GM18858 (cell line): Measurements from ENCODE around the gene EHBP1.
"Not testable (repeated sequence)": the region's sequence is repeated elsewhere in the genome, so short reads cannot be mapped to it uniquely, and the experiment has no call there.

Experiments used
- ATAC-seq: cut with Tn5 transposase; IDR thresholded peaks from one replicate; pipeline ENCODE4 v1.9.1; 2021; ENCODE audit not compliant: unreplicated experiment

Gene EHBP1

DNA sequence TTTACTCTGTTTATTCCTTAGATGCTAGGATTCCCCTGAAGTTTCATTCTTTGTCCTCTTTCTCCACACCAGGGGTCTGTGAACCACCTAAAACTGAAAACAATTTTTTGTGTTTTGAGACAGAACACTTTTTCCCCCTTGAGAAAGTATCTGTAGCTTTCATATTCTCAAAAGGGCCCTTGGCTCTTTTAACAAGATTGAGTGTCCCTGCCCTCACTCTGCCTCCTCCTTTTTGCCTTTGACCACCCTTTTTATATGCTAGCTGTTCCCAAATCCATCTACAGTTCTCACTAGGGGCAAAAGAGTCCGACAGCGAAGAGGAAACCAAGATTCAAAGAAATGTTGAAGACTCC lies 883 bp upstream of the EHBP1 start:
- no peak for ATAC-seq

DNA sequence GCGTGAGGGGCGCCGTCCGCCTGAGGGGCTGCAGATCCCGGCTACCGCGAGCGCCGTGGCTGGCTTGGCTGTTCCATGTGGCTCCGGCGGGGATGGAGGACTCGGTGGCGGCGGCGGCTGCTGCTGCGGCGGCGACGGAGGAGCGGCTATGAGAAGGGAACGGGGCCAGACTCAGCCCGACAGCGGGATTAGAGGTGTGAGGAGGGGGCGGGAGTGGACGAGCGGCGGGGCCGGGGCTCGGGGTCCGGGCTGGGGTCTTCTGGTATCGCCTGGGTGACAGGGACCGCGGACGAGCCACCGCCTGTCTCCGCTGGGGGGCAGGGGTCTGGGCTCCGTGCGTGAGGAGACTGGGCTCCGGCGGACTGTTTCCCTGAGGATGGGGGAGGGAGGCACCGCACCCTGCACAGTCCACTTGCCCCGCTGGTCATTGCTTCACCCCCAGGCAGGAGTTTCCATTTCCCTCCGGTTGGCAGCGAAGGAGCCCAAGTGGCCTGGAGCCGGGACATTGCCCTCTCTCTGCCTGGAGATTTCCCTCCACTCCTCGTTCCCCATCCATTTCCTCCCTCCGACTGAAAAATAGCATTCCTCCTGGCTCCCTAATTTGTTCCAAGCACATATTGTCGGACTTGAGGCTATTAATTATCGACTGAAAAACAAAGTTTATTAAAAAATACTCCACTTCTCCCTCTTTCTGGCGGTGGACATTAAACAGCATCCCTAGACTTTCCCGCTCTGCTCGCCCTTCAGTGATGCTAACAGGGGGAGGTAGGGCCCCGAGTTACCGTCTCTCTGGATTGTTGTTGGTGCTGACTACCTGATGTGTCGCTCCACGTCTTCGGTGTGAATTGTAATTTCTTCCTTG lies 577 bp downstream of the EHBP1 start:
- ATAC-seq: no peak

DNA sequence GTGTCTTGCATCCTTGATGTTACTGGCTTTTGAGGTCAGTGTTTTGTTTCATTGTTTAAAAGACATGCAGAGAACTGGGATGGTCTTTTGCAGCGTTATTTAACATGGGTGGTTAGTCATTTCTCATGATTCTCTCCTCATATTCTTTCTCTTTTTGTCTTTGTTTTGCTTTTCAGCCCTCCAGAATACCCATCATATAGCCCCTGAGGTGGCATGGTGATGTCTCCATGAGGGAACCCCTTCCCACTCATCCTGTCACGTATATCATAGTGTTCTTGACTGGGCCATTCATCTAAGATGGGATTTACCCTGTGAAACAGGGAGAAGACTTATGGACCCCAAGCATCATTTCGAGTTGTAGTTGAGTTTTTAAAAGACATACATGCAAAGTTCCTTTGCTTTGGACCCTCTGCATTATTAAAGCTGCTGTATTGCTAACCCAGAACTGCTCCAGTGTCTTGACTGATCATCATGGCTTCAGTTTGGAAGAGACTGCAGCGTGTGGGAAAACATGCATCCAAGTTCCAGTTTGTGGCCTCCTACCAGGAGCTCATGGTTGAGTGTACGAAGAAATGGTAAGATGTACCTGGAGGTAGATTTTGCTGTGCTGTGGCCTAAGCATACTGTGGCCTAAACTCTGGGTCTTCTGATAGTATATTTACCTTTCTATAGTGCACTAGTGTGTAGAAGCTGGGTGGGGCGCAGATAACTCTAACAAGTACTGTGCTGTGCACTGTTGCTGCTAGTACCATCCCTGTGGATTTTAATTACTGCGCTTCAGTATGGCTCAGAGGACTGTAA lies 1.4 kb downstream of the EHBP1 start:
- no peak for ATAC-seq

GRCh38 chr2:62708751-62709150 lies 3.2 kb downstream of the EHBP1 start:
- ATAC-seq: no peak

DNA sequence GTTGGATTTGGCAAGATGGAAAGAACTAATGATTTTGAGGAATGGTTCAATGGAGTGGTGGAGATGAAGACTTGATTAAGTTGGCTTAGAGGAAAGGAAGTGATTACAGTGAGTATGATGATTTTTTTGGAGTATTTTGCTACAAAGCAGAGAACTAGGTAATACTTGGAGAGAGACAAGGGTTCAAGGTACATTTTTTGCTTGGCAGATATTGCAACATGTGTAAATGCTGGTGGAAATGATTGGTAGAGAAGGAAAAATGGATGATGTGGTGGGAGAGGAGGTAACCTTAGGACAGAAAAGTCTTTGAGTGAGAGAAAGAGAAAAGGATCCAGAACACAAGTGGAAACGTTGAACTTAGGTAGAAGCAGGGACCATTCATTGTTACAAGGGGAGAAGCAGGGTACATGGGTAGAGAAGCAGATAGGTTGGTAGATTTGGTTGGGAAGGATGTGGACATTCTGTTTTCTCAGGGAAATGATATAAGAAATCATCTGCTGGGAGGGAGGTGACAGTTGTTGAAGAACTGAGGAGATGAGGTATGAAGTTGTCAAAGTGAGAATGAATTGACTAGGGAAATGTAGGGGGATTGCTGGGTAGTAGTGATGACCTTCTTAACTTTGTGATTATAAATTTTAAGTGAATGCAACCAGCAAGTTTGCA lies 6.5 kb downstream of the EHBP1 start:
- no peak for ATAC-seq

GRCh38 chr2:62713196-62713595 lies 7.7 kb downstream of the EHBP1 start:
- not testable (repeated sequence) for ATAC-seq

GRCh38 chr2:62713837-62714236 lies 8.3 kb downstream of the EHBP1 start:
- ATAC-seq: no peak

GRCh38 chr2:62716768-62717167 lies 11.3 kb downstream of the EHBP1 start:
- ATAC-seq: no peak

DNA sequence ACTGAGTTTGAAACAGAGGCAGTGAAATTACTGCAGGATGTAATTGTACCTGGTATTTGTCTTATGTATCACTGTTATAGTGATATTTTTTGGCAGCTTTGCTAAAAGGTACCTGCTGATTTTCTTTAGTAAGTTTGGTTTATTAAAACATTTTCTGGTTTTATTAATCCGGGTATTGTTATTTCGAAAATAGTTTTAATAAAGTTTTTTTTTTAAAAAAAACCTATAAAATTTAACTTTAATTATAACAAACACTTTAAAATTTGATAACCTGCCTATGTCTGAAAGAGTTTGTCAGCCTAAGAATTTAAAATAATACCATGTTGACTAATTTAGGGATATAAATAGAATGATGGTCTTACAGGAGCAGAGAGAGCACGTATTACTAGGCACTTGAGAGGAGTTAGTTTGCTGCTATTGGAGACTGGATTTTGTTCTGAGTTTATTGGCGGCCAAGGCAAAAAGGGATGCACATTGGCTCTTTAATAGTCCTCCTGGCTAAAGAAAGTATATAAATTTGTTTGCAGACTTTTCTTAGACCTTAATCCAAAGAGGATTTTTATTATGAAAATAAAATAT lies 12.1 kb downstream of the EHBP1 start:
- ATAC-seq: no peak

GRCh38 chr2:62718225-62718822 lies 12.8 kb downstream of the EHBP1 start:
- ATAC-seq: no peak

DNA sequence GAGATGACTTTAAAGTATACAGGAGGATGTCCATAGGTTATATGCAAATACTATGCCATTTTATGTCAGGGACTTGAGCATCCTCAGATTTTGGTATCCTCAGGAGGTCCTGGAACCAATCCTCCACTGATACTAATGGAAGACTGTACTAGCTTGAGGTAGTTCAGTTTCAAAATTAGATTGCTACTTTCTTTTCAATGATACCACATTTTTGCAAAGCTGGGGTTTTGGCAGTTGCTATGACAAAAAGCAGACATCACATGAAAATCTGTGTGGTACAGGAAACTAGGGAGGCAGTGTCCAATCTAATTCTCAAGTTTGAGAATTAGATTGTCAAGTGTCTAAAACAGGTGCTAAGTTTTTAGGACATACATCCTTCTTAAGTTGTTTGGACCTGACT lies 14.2 kb downstream of the EHBP1 start:
- ATAC-seq: no peak

- ATAC-seq: no peak
Observed at GRCh38 chr2:62722679-62723078, 17.2 kb downstream of the EHBP1 start.

DNA sequence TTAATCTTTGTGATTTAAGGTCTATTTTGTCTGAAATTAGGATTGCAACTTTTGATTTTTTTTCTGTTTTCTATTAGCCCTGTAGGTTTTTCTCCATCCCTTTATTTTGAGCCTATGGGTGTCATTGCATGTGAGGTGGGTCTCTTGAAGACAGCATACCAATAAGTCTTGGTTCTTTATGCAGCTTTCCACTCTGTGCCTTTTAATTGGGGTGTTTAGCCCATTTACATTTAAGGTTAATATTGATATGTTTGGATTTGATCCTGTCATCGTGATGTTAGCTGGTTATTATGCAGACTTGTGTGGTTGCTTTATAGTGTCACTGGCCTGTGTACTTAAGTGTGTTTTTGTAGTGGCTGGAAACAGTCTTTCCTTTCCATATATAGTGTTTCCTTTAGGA lies 17.7 kb downstream of the EHBP1 start:
- no peak for ATAC-seq

- no peak for ATAC-seq
Observed at GRCh38 chr2:62724106-62724505, 18.6 kb downstream of the EHBP1 start.

GRCh38 chr2:62724886-62725711 lies 19.6 kb downstream of the EHBP1 start:
- ATAC-seq: no peak

DNA sequence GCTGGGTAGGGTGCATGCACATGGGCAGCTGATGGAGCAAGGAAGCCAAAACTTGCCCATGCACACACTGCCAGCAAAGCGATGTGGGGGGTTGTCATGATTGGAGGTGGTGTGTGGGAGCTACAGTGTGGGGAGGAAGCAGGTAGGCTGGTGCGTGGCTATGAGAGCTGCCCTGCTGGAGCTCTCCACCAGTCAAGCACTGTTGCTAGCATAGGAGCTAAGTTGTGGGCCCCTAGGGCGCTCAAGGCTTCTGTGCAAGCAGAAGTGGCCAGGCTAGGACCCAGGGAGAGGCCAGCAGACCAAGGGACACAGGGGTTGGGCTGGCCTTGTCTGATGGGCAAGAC lies 20.2 kb downstream of the EHBP1 start:
- ATAC-seq: no peak

- no peak for ATAC-seq
Observed at GRCh38 chr2:62727259-62727867, 21.9 kb downstream of the EHBP1 start.

- no peak for ATAC-seq
Observed at GRCh38 chr2:62727876-62728566, 22.5 kb downstream of the EHBP1 start.

DNA sequence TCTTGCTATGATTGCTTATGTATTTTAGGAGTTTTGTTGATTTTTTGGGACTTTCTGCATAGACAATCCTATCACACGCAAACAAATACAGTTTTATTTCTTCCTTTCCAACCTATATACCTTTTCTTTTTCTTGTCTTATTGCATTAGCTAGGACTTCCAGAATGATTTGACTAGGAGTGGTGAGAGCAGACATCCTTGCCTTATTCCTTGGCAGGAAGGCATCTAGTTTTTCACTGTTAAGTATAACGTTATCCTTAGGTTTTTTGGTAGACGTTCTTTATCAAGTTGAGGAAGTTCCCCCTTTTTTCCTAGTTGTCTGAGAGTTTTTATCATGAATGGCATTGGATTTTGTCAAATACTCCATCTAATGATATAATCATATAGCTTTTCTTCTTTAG lies 25.8 kb downstream of the EHBP1 start:
- no peak for ATAC-seq
